ENCODE results near the gene PPP2R5C. TPM values are rescaled to one million over a fixed set of nuclear protein-coding genes. Genes with fewer than 3 reads are reported as not detected.

PPP2R5C gene
- total RNA-seq, 1 experiment from 2014 or later, result 93.0 TPM

DNA sequence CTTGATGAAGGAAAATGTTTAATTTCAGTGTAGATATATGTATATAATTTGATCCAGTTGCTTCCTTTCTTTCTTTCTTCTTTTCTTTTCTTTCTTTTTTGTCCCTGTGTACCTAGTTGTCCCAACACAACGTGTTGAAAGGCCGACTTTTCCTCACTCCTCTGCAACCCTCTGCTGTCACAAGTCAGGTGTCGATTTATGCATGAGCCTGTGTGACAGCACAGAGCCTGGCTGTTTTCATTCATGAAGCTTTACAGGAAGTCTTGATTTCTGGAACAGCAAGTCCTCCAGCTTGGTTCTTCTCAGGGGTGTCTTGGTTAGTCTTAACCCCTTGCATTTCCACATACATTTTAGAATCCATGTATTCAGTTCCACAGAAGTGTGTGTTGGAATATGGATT, 88.1 kb downstream of the PPP2R5C start:
- no peaks in the 10 kb centered on the region for H3K9me3 Mint-ChIP-seq

More for the DNA sequence above, 88.1 kb downstream of the PPP2R5C start:
- no peaks in the 10 kb centered on the region; the same call in 1 of the 2 replicates for H3K79me2 ChIP-seq (ENCODE audit: insufficient read depth, low read length)
- no peaks in the 10 kb centered on the region for H4K20me1 ChIP-seq (ENCODE audit: control insufficient read depth, insufficient read depth, insufficient read length)
- no peak overlapping the region for H2BK5ac ChIP-seq (ENCODE audit: insufficient read length, low read length)
- H3K56ac ChIP-seq (ENCODE audit: insufficient read length, low read depth, low read length), result no peak overlapping the region
- no peak overlapping the region for H2AK5ac ChIP-seq (ENCODE audit: insufficient read length, low read length)
- no CpG with 5 or more reads among the region's 3 CpGs for WGBS (ENCODE audit: extremely low coverage, insufficient read length, low lambda C conversion rate)
- H2BK20ac ChIP-seq (ENCODE audit: low read depth, low read length, poor library complexity, severe bottlenecking), result no peak overlapping the region
- H3K4me2 ChIP-seq (ENCODE audit: insufficient read depth, insufficient read length, low read length), result no peak overlapping the region
- Mint-ChIP-seq H3K27me3 (ENCODE audit: low read depth) (no peaks in the 10 kb centered on the region), H3K4me3 (no peak overlapping the region), H3K27ac (no peak overlapping the region), H3K4me1 (peaks cover 12 to 24% of the 10 kb centered on the region in 2 experiments), H3K36me3 (ENCODE audit: insufficient read depth in 1 of 3, low read depth in 3 of 3) (no peaks in the 10 kb centered on the region)
- H3K23ac ChIP-seq (ENCODE audit: insufficient read length, low read depth, low read length), result no peak overlapping the region
- no peak overlapping the region for H2BK12ac ChIP-seq (ENCODE audit: insufficient read length, low read depth, low read length)
- no peak overlapping the region for H2BK120ac ChIP-seq (ENCODE audit: low read depth, low read length, poor library complexity, severe bottlenecking)
- no peak overlapping the region for H3K14ac ChIP-seq (ENCODE audit: insufficient read depth, low read length)
- no peak for TF ChIP-seq CTCF (conservative IDR thresholded peaks at IDR 0.05)
- H2AFZ ChIP-seq (ENCODE audit: low read length), result no peak overlapping the region
- no peak overlapping the region for H4K8ac ChIP-seq (replicated peaks; ENCODE audit: insufficient read length, low read depth, low read length)
- H3K79me1 ChIP-seq (ENCODE audit: insufficient read depth, low read depth, low read length, poor library complexity, severe bottlenecking), result peaks cover 6% of the 10 kb centered on the region
- H2BK15ac ChIP-seq (ENCODE audit: low read depth, low read length), result no peak overlapping the region
- H3K4ac ChIP-seq (ENCODE audit: low read depth, low read length), result no peak overlapping the region
- no peaks in the 10 kb centered on the region for H3K23me2 ChIP-seq (ENCODE audit: insufficient read length, low read depth, low read length, poor library complexity, severe bottlenecking)
- no peak overlapping the region for H3K27ac ChIP-seq (ENCODE audit: insufficient read length, low read depth, low read length)
- 0 out of 2 replicates have a peak, but pooled peaks cover 2% of the 10 kb centered on the region for H3K4me1 ChIP-seq (ENCODE audit: insufficient read depth, low read length)
- H3K27me3 ChIP-seq (ENCODE audit: insufficient read depth, low read length), result no peaks in the 10 kb centered on the region
- no peak overlapping the region for H3K18ac ChIP-seq (ENCODE audit: insufficient read length, low read depth, low read length)
- H3K9me3 ChIP-seq (ENCODE audit: control insufficient read depth, low read depth, low read length), result no peaks in the 10 kb centered on the region
- no peak for DNase-seq
- H3K9ac ChIP-seq (ENCODE audit: extremely low read depth, insufficient read length, low read length), result no peak overlapping the region
- no peak overlapping the region for H4K91ac ChIP-seq (ENCODE audit: insufficient read length, low read depth, low read length)
- H4K5ac ChIP-seq (ENCODE audit: insufficient read length, low read depth, low read length), result no peak overlapping the region
- H3T11ph ChIP-seq (ENCODE audit: low read length), result no peak overlapping the region
